ENCODE measurements around the gene SLC7A9. TPM values are rescaled to one million over a fixed set of nuclear protein-coding genes. Genes with fewer than 3 reads are reported as not detected.
"Not testable (repeated sequence)": the region's sequence is repeated elsewhere in the genome, so short reads cannot be mapped to it uniquely, and the experiment has no call there.

SLC7A9 gene
- total RNA-seq, 2 donors from 2014 or later = not detected

GRCh38 chr19:32859591-32859990 is 10.0 kb downstream of the SLC7A9 start:
- H3K4me3 ChIP-seq = no peak overlapping the region
- H3K27ac ChIP-seq = no peak overlapping the region
- no peaks in the 10 kb centered on the region for H3K27me3 ChIP-seq
- no peak for DNase-seq
- TF ChIP-seq POLR2A (IDR thresholded peaks at IDR 0.05) (no peak), CTCF (IDR thresholded peaks at IDR 0.05) (no peak)
- no peaks in the 10 kb centered on the region for H3K4me1 ChIP-seq
- 89 to 92% methylated on average over 8 to 17 of the region's 19 CpGs for WGBS, 2 donors
- intact Hi-C loops (cut with DNase I) = no loop called here
- no peak for ATAC-seq
- H3K36me3 ChIP-seq (replicated peaks in 1 of 2; ENCODE audit: insufficient read depth in 1 of 2, low read depth in 2 of 2) = no peaks in the 10 kb centered on the region
- H3K9me3 ChIP-seq = no peaks in the 10 kb centered on the region

GRCh38 chr19:32858559-32858958 is 11.0 kb downstream of the SLC7A9 start:
- TF ChIP-seq POLR2A (IDR thresholded peaks at IDR 0.05) (no peak), CTCF (IDR thresholded peaks at IDR 0.05) (no peak)
- no peak overlapping the region for H3K4me3 ChIP-seq
- H3K27me3 ChIP-seq = no peaks in the 10 kb centered on the region
- no peaks in the 10 kb centered on the region for H3K36me3 ChIP-seq (replicated peaks in 1 of 2; ENCODE audit: insufficient read depth in 1 of 2, low read depth in 2 of 2)
- intact Hi-C loops (cut with DNase I) = no loop called here
- no peak overlapping the region for H3K27ac ChIP-seq
- 85 to 90% methylated on average over 10 of the region's 10 CpGs for WGBS, 2 donors
- no peaks in the 10 kb centered on the region for H3K9me3 ChIP-seq
- no peaks in the 10 kb centered on the region for H3K4me1 ChIP-seq
- DNase-seq = no peak
- ATAC-seq = no peak

GRCh38 chr19:32858155-32858554 is 11.4 kb downstream of the SLC7A9 start:
- no peaks in the 10 kb centered on the region for H3K4me1 ChIP-seq
- intact Hi-C loops (cut with DNase I) = no loop called here
- ATAC-seq = no peak
- 71 to 87% methylated on average over 10 to 13 of the region's 13 CpGs for WGBS, 2 donors
- no peaks in the 10 kb centered on the region for H3K27me3 ChIP-seq
- no peak overlapping the region for H3K27ac ChIP-seq
- no peak overlapping the region for H3K4me3 ChIP-seq
- no peaks in the 10 kb centered on the region for H3K36me3 ChIP-seq (replicated peaks in 1 of 2; ENCODE audit: insufficient read depth in 1 of 2, low read depth in 2 of 2)
- TF ChIP-seq CTCF (IDR thresholded peaks at IDR 0.05) = no peak
- no peak for TF ChIP-seq POLR2A (IDR thresholded peaks at IDR 0.05)
- H3K9me3 ChIP-seq = no peaks in the 10 kb centered on the region
- DNase-seq = no peak

GRCh38 chr19:32857584-32857983 is 12.0 kb downstream of the SLC7A9 start:
- no peak overlapping the region for H3K4me3 ChIP-seq
- H3K4me1 ChIP-seq = no peaks in the 10 kb centered on the region
- TF ChIP-seq POLR2A (IDR thresholded peaks at IDR 0.05) (no peak), CTCF (IDR thresholded peaks at IDR 0.05) (no peak)
- no peak overlapping the region for H3K27ac ChIP-seq
- ATAC-seq (no peak), DNase-seq (no peak)
- 87 to 91% methylated on average over 5 of the region's 5 CpGs for WGBS, 2 donors
- no peaks in the 10 kb centered on the region for H3K27me3 ChIP-seq
- H3K9me3 ChIP-seq = no peaks in the 10 kb centered on the region
- intact Hi-C loops (cut with DNase I) = no loop called here
- H3K36me3 ChIP-seq (replicated peaks in 1 of 2; ENCODE audit: insufficient read depth in 1 of 2, low read depth in 2 of 2) = no peaks in the 10 kb centered on the region

- H3K27me3 ChIP-seq; H3K27ac ChIP-seq; H3K36me3 ChIP-seq (replicated peaks in 1 of 2; ENCODE audit: insufficient read depth in 1 of 2, low read depth in 2 of 2); H3K4me3 ChIP-seq; intact Hi-C loops (cut with DNase I); H3K9me3 ChIP-seq; DNase-seq; H3K4me1 ChIP-seq; ATAC-seq: not testable (repeated sequence)
- 92 to 93% methylated on average over 7 of the region's 7 CpGs for WGBS, 2 donors
Measured at GRCh38 chr19:32856818-32857217, 12.7 kb downstream of the SLC7A9 start.
